ENCODE data around the gene TMEM232.

TMEM232 gene

GRCh38 chr5:110644357-110644756, 82.1 kb downstream of the TMEM232 start:
- H3K36me3 ChIP-seq (replicated peaks in 1 of 2; ENCODE audit: control insufficient read depth in 2 of 2, insufficient read depth in 2 of 2, low read length in 2 of 2), result no peaks in the 10 kb centered on the region
- no peak overlapping the region for H3K18ac ChIP-seq (ENCODE audit: low read length)
- no peak overlapping the region for H3K23ac ChIP-seq (ENCODE audit: low read depth, low read length, poor library complexity)
- H3K4me2 ChIP-seq (ENCODE audit: insufficient read depth, low read length, poor library complexity, severe bottlenecking), result no peak overlapping the region
- H3K4me3 ChIP-seq (ENCODE audit: low read length in 2 of 2), result no peak overlapping the region
- H2AK5ac ChIP-seq (ENCODE audit: low read depth, low read length), result no peak overlapping the region
- H2BK5ac ChIP-seq (ENCODE audit: low read length), result no peak overlapping the region
- no peaks in the 10 kb centered on the region for H3K9me3 ChIP-seq (replicated peaks in 1 of 2; ENCODE audit: control insufficient read depth in 2 of 2, insufficient read depth in 1 of 2, low read depth in 1 of 2, low read length in 2 of 2)
- no peak for DNase-seq (ENCODE audit: low spot score)
- H2BK15ac ChIP-seq (ENCODE audit: low read length), result no peak overlapping the region
- no peak overlapping the region for H3K4ac ChIP-seq (ENCODE audit: low read length)
- H3K9ac ChIP-seq (ENCODE audit: low read depth, low read length, poor library complexity), result no peak overlapping the region
- no peak overlapping the region for H4K8ac ChIP-seq (ENCODE audit: low read depth, low read length)
- no peak overlapping the region for H2BK120ac ChIP-seq (ENCODE audit: low read depth, low read length)
- no CpG with 5 or more reads among the region's 1 CpG for WGBS, 2 donors (ENCODE audit: extremely low coverage in 2 of 2, insufficient read length in 2 of 2, insufficient replicate concordance in 1 of 2)
- H3K79me1 ChIP-seq (ENCODE audit: low read depth, low read length), result no peaks in the 10 kb centered on the region
- H3K27ac ChIP-seq (replicated peaks; ENCODE audit: low read length), result no peak overlapping the region
- no peaks in the 10 kb centered on the region for H3K27me3 ChIP-seq (ENCODE audit: control insufficient read depth in 3 of 3, insufficient read depth in 3 of 3, low read depth in 1 of 3, low read length in 3 of 3)
- no peak overlapping the region for H3K14ac ChIP-seq (ENCODE audit: low read length)
- H4K91ac ChIP-seq (ENCODE audit: low read depth, low read length, poor library complexity), result no peak overlapping the region
- no peak overlapping the region for H2BK12ac ChIP-seq (ENCODE audit: low read length)
- H3K4me1 ChIP-seq (ENCODE audit: control insufficient read depth in 2 of 2, insufficient read depth in 1 of 2, low read depth in 1 of 2, low read length in 2 of 2), result no peaks in the 10 kb centered on the region
- no peak overlapping the region for H2AFZ ChIP-seq (ENCODE audit: low read length)

- H2BK120ac ChIP-seq (ENCODE audit: low read depth, low read length), result no peak overlapping the region
- H3K27ac ChIP-seq (replicated peaks; ENCODE audit: low read length), result no peak overlapping the region
- no peaks in the 10 kb centered on the region for H3K36me3 ChIP-seq (replicated peaks in 1 of 2; ENCODE audit: control insufficient read depth in 2 of 2, insufficient read depth in 2 of 2, low read length in 2 of 2)
- no CpG with 5 or more reads among the region's 3 CpGs for WGBS, 2 donors (ENCODE audit: extremely low coverage in 2 of 2, insufficient read length in 2 of 2, insufficient replicate concordance in 1 of 2)
- H3K14ac ChIP-seq (ENCODE audit: low read length), result no peak overlapping the region
- no peak for DNase-seq (ENCODE audit: low spot score)
- no peak overlapping the region for H2BK5ac ChIP-seq (ENCODE audit: low read length)
- H3K79me1 ChIP-seq (ENCODE audit: low read depth, low read length), result no peaks in the 10 kb centered on the region
- H3K4me3 ChIP-seq (ENCODE audit: low read length in 2 of 2), result no peak overlapping the region
- no peak overlapping the region for H4K91ac ChIP-seq (ENCODE audit: low read depth, low read length, poor library complexity)
- H4K8ac ChIP-seq (ENCODE audit: low read depth, low read length), result no peak overlapping the region
- no peaks in the 10 kb centered on the region for H3K27me3 ChIP-seq (ENCODE audit: control insufficient read depth in 3 of 3, insufficient read depth in 3 of 3, low read depth in 1 of 3, low read length in 3 of 3)
- H3K18ac ChIP-seq (ENCODE audit: low read length), result no peak overlapping the region
- H2AFZ ChIP-seq (ENCODE audit: low read length), result peak overlapping the region; percentile 18
- H3K4me1 ChIP-seq (ENCODE audit: control insufficient read depth in 2 of 2, insufficient read depth in 1 of 2, low read depth in 1 of 2, low read length in 2 of 2), result no peaks in the 10 kb centered on the region
- H3K4ac ChIP-seq (ENCODE audit: low read length), result no peak overlapping the region
- H2BK15ac ChIP-seq (ENCODE audit: low read length), result no peak overlapping the region
- no peak overlapping the region for H2AK5ac ChIP-seq (ENCODE audit: low read depth, low read length)
- no peak overlapping the region for H3K4me2 ChIP-seq (ENCODE audit: insufficient read depth, low read length, poor library complexity, severe bottlenecking)
- no peak overlapping the region for H3K23ac ChIP-seq (ENCODE audit: low read depth, low read length, poor library complexity)
- H3K9ac ChIP-seq (ENCODE audit: low read depth, low read length, poor library complexity), result no peak overlapping the region
- H3K9me3 ChIP-seq (replicated peaks in 1 of 2; ENCODE audit: control insufficient read depth in 2 of 2, insufficient read depth in 1 of 2, low read depth in 1 of 2, low read length in 2 of 2), result no peaks in the 10 kb centered on the region
- H2BK12ac ChIP-seq (ENCODE audit: low read length), result no peak overlapping the region
Observed at GRCh38 chr5:110638970-110639902, 87.2 kb downstream of the TMEM232 start.

DNA sequence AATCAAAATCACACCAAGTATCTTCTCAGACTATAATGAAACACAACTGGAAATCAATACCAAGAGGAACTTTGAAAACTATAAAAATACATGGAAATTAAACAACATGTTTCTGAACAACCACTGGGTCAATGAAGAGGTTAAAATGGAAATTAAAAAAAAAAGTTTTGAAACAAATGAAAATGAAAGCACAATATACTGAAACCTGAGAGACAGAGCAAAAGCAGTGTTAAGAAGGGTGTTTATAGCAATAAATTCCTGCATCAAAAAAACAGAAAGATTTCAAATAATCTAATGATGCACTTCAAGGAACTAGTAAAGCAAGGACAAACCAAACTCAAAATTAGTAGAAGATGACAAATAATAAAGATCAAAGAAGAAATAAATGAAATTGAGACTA, 92.0 kb downstream of the TMEM232 start:
- Histone ChIP-seq H3K27me3 (ENCODE audit: control insufficient read depth in 3 of 3, insufficient read depth in 3 of 3, low read depth in 1 of 3, low read length in 3 of 3) (no peaks in the 10 kb centered on the region), H3K4me1 (ENCODE audit: control insufficient read depth in 2 of 2, insufficient read depth in 1 of 2, low read depth in 1 of 2, low read length in 2 of 2) (no peaks in the 10 kb centered on the region), H3K23ac (ENCODE audit: low read depth, low read length, poor library complexity) (no peak overlapping the region), H3K14ac (ENCODE audit: low read length) (no peak overlapping the region), H2BK12ac (ENCODE audit: low read length) (no peak overlapping the region), H2BK120ac (ENCODE audit: low read depth, low read length) (no peak overlapping the region), H3K9me3 (replicated peaks in 1 of 2; ENCODE audit: control insufficient read depth in 2 of 2, insufficient read depth in 1 of 2, low read depth in 1 of 2, low read length in 2 of 2) (no peaks in the 10 kb centered on the region), H2BK5ac (ENCODE audit: low read length) (no peak overlapping the region), H2AFZ (ENCODE audit: low read length) (no peak overlapping the region), H2AK5ac (ENCODE audit: low read depth, low read length) (no peak overlapping the region), H3K4me3 (ENCODE audit: low read length in 2 of 2) (no peak overlapping the region), H3K4me2 (ENCODE audit: insufficient read depth, low read length, poor library complexity, severe bottlenecking) (no peak overlapping the region), H3K18ac (ENCODE audit: low read length) (no peak overlapping the region), H4K91ac (ENCODE audit: low read depth, low read length, poor library complexity) (no peak overlapping the region), H3K27ac (replicated peaks; ENCODE audit: low read length) (no peak overlapping the region), H2BK15ac (ENCODE audit: low read length) (no peak overlapping the region), H3K36me3 (replicated peaks in 1 of 2; ENCODE audit: control insufficient read depth in 2 of 2, insufficient read depth in 2 of 2, low read length in 2 of 2) (no peaks in the 10 kb centered on the region), H3K4ac (ENCODE audit: low read length) (no peak overlapping the region), H4K8ac (ENCODE audit: low read depth, low read length) (no peak overlapping the region), H3K79me1 (ENCODE audit: low read depth, low read length) (no peaks in the 10 kb centered on the region), H3K9ac (ENCODE audit: low read depth, low read length, poor library complexity) (no peak overlapping the region)
- no peak for DNase-seq (ENCODE audit: low spot score)

GRCh38 chr5:110631236-110631635, 95.2 kb downstream of the TMEM232 start:
- Histone ChIP-seq H3K4me1 (ENCODE audit: control insufficient read depth in 2 of 2, insufficient read depth in 1 of 2, low read depth in 1 of 2, low read length in 2 of 2) (no peaks in the 10 kb centered on the region), H3K27ac (replicated peaks; ENCODE audit: low read length) (no peak overlapping the region), H4K91ac (ENCODE audit: low read depth, low read length, poor library complexity) (no peak overlapping the region), H3K79me1 (ENCODE audit: low read depth, low read length) (no peaks in the 10 kb centered on the region), H3K27me3 (ENCODE audit: control insufficient read depth in 3 of 3, insufficient read depth in 3 of 3, low read depth in 1 of 3, low read length in 3 of 3) (no peaks in the 10 kb centered on the region), H3K4me3 (ENCODE audit: low read length in 2 of 2) (peak overlapping the region in 1 of 2 donors; percentile 42), H2BK5ac (ENCODE audit: low read length) (no peak overlapping the region), H3K9me3 (replicated peaks in 1 of 2; ENCODE audit: control insufficient read depth in 2 of 2, insufficient read depth in 1 of 2, low read depth in 1 of 2, low read length in 2 of 2) (no peaks in the 10 kb centered on the region), H3K4ac (ENCODE audit: low read length) (no peak overlapping the region), H2BK15ac (ENCODE audit: low read length) (no peak overlapping the region), H3K14ac (ENCODE audit: low read length) (no peak overlapping the region), H2BK120ac (ENCODE audit: low read depth, low read length) (no peak overlapping the region), H3K4me2 (ENCODE audit: insufficient read depth, low read length, poor library complexity, severe bottlenecking) (no peak overlapping the region), H3K23ac (ENCODE audit: low read depth, low read length, poor library complexity) (no peak overlapping the region), H2AK5ac (ENCODE audit: low read depth, low read length) (no peak overlapping the region), H3K9ac (ENCODE audit: low read depth, low read length, poor library complexity) (no peak overlapping the region), H2BK12ac (ENCODE audit: low read length) (no peak overlapping the region), H4K8ac (ENCODE audit: low read depth, low read length) (no peak overlapping the region), H3K36me3 (replicated peaks in 1 of 2; ENCODE audit: control insufficient read depth in 2 of 2, insufficient read depth in 2 of 2, low read length in 2 of 2) (no peaks in the 10 kb centered on the region), H2AFZ (ENCODE audit: low read length) (no peak overlapping the region), H3K18ac (ENCODE audit: low read length) (no peak overlapping the region)
- DNase-seq (ENCODE audit: low spot score), result no peak
- WGBS, 2 donors (ENCODE audit: extremely low coverage in 2 of 2, insufficient read length in 2 of 2, insufficient replicate concordance in 1 of 2), result no CpG with 5 or more reads among the region's 1 CpG
